Measurements from ENCODE around the gene KCNQ1. TPM values are rescaled to one million over a fixed set of nuclear protein-coding genes. Genes with fewer than 3 reads are reported as not detected.

The KCNQ1 gene
- total and polyA plus RNA-seq, 2 donors (not counting 1 experiment from before 2014, with no cell fraction given) = not detected

DNA sequence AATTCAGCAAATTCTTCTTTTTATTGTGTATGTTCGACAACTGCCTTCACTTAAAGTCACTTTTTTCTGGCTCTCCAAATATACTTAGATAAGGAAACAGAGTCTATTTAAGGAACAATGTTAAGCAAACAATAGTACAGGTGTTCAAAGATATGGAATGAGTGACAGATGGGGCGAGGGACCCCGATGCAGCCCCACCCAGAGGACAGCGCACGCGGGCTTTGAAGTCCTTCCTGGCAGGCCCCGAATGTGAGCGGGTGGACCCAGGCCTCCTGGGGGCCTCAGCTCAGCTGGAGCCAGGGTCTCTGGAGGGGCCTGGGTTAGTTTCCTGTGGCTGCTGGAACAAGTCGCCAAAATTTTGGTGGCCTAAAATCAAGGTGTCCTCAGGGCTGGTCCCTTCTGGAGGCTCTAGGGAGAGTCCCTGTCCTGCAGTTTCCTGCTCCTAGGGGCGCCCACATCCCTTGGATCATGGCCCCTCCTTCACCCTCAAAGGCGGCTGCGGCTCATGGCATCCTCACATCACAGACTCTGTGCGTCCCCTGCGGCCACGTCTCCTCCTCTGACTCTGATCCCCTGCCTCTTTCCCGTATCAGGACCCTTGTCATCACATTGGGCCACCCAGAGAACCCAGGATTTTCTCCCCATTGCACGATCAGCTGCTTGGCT lies 295.6 kb downstream of the KCNQ1 start:
- no peak for DNase-seq (ENCODE audit: low read depth in 2 of 2)
- H3K9me3 ChIP-seq (ENCODE audit: control insufficient read depth, insufficient read depth, low read depth, low read length) = no peaks in the 10 kb centered on the region

DNA sequence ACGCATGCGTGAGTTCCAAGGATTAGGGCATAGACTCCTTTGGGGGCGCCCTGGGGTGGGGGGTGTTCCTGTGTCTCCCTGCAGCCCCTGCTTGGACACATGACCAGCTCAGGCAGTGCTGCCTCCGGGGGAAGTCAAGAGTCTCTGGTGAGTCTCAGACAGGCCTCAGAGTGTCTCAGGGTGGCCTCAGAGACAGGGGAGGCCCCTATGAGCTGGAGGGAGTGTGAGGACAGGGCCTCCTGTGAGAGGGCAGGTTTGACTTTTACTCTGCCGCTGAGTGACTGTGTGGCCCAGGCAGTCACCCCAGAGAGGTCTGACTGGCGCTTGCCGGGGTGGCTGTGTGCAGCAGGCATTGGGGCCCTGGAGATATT lies 296.2 kb downstream of the KCNQ1 start:
- no peaks in the 10 kb centered on the region for H4K20me1 ChIP-seq (ENCODE audit: control insufficient read depth, extremely low read depth, insufficient read depth, low read length)
- TF ChIP-seq EZH2 (IDR thresholded peaks at IDR 0.05; ENCODE audit: low read length, missing control alignments) = no peak
- TF ChIP-seq, protein P1, sequence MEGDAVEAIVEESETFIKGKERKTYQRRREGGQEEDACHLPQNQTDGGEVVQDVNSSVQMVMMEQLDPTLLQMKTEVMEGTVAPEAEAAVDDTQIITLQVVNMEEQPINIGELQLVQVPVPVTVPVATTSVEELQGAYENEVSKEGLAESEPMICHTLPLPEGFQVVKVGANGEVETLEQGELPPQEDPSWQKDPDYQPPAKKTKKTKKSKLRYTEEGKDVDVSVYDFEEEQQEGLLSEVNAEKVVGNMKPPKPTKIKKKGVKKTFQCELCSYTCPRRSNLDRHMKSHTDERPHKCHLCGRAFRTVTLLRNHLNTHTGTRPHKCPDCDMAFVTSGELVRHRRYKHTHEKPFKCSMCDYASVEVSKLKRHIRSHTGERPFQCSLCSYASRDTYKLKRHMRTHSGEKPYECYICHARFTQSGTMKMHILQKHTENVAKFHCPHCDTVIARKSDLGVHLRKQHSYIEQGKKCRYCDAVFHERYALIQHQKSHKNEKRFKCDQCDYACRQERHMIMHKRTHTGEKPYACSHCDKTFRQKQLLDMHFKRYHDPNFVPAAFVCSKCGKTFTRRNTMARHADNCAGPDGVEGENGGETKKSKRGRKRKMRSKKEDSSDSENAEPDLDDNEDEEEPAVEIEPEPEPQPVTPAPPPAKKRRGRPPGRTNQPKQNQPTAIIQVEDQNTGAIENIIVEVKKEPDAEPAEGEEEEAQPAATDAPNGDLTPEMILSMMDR (conservative IDR thresholded peaks at IDR 0.05 in 1 of 2, IDR thresholded peaks at IDR 0.05 in 1 of 2; ENCODE audit: low read depth in 1 of 2, low read length in 2 of 2) = no peak
- no peak for DNase-seq (ENCODE audit: low read depth in 2 of 2)
- H3K9ac ChIP-seq (ENCODE audit: insufficient read depth, low read length) = no peak overlapping the region
- H3K9me3 ChIP-seq (ENCODE audit: control insufficient read depth, insufficient read depth, low read depth, low read length) = no peaks in the 10 kb centered on the region
- no peaks in the 10 kb centered on the region for H3K79me2 ChIP-seq (ENCODE audit: control insufficient read depth, insufficient read depth, low read length)
- H3K4me1 ChIP-seq (ENCODE audit: control insufficient read depth, extremely low read depth, insufficient read depth, low read length) = peaks cover 17% of the 10 kb centered on the region
- no peak overlapping the region for H3K4me2 ChIP-seq (ENCODE audit: extremely low read depth, insufficient read depth, low read length)
- H3K4me3 ChIP-seq (replicated peaks in 1 of 4; ENCODE audit: control extremely low read depth in 1 of 4, insufficient read depth in 1 of 4, low read depth in 3 of 4, low read length in 4 of 4) = no peak overlapping the region
- H3K27ac ChIP-seq (ENCODE audit: insufficient read depth, low read length) = no peak overlapping the region
- no peak overlapping the region for H2AFZ ChIP-seq (ENCODE audit: low read length)
- no peaks in the 10 kb centered on the region for H3K27me3 ChIP-seq (ENCODE audit: control insufficient read depth, insufficient read depth, low read length)
- H3K36me3 ChIP-seq (ENCODE audit: control insufficient read depth, insufficient read depth, low read length) = no peaks in the 10 kb centered on the region

More for the DNA sequence above, 295.6 kb downstream of the KCNQ1 start:
- no peak overlapping the region for H2AFZ ChIP-seq (ENCODE audit: low read length)
- no peaks in the 10 kb centered on the region for H3K27me3 ChIP-seq (ENCODE audit: control insufficient read depth, insufficient read depth, low read length)
- no peak overlapping the region for H3K9ac ChIP-seq (ENCODE audit: insufficient read depth, low read length)
- no peaks in the 10 kb centered on the region for H3K36me3 ChIP-seq (ENCODE audit: control insufficient read depth, insufficient read depth, low read length)
- TF ChIP-seq EZH2 (IDR thresholded peaks at IDR 0.05; ENCODE audit: low read length, missing control alignments) = no peak
- TF ChIP-seq, protein P1 (conservative IDR thresholded peaks at IDR 0.05 in 1 of 2, IDR thresholded peaks at IDR 0.05 in 1 of 2; ENCODE audit: low read depth in 1 of 2, low read length in 2 of 2) = no peak
- H3K4me1 ChIP-seq (ENCODE audit: control insufficient read depth, extremely low read depth, insufficient read depth, low read length) = peaks cover 17% of the 10 kb centered on the region
- no peak overlapping the region for H3K27ac ChIP-seq (ENCODE audit: insufficient read depth, low read length)
- no peaks in the 10 kb centered on the region for H3K79me2 ChIP-seq (ENCODE audit: control insufficient read depth, insufficient read depth, low read length)
- H3K4me3 ChIP-seq (replicated peaks in 1 of 4; ENCODE audit: control extremely low read depth in 1 of 4, insufficient read depth in 1 of 4, low read depth in 3 of 4, low read length in 4 of 4) = no peak overlapping the region
- H4K20me1 ChIP-seq (ENCODE audit: control insufficient read depth, extremely low read depth, insufficient read depth, low read length) = no peaks in the 10 kb centered on the region
- no peak overlapping the region for H3K4me2 ChIP-seq (ENCODE audit: extremely low read depth, insufficient read depth, low read length)

GRCh38 chr11:2741377-2742131 lies 296.7 kb downstream of the KCNQ1 start:
- H3K79me2 ChIP-seq (ENCODE audit: control insufficient read depth, insufficient read depth, low read length) = no peaks in the 10 kb centered on the region
- H4K20me1 ChIP-seq (ENCODE audit: control insufficient read depth, extremely low read depth, insufficient read depth, low read length) = no peaks in the 10 kb centered on the region
- H3K9me3 ChIP-seq (ENCODE audit: control insufficient read depth, insufficient read depth, low read depth, low read length) = no peaks in the 10 kb centered on the region
- no peak overlapping the region for H3K9ac ChIP-seq (ENCODE audit: insufficient read depth, low read length)
- H3K4me3 ChIP-seq (replicated peaks in 1 of 4; ENCODE audit: control extremely low read depth in 1 of 4, insufficient read depth in 1 of 4, low read depth in 3 of 4, low read length in 4 of 4) = peak overlapping the region in 1 of 4 experiments; percentile 1
- H3K4me2 ChIP-seq (ENCODE audit: extremely low read depth, insufficient read depth, low read length) = peak overlapping the region; percentile 54
- no peak overlapping the region for H2AFZ ChIP-seq (ENCODE audit: low read length)
- no peaks in the 10 kb centered on the region for H3K27me3 ChIP-seq (ENCODE audit: control insufficient read depth, insufficient read depth, low read length)
- DNase-seq (ENCODE audit: low read depth in 2 of 2) = peak; percentile 70 to 92
- no peaks in the 10 kb centered on the region for H3K36me3 ChIP-seq (ENCODE audit: control insufficient read depth, insufficient read depth, low read length)
- TF ChIP-seq, protein P1 (conservative IDR thresholded peaks at IDR 0.05 in 1 of 2, IDR thresholded peaks at IDR 0.05 in 1 of 2; ENCODE audit: low read depth in 1 of 2, low read length in 2 of 2) = no peak
- no peak for TF ChIP-seq EZH2 (IDR thresholded peaks at IDR 0.05; ENCODE audit: low read length, missing control alignments)
- peak overlapping the region; percentile 64 for H3K27ac ChIP-seq (ENCODE audit: insufficient read depth, low read length)
- peaks cover 17% of the 10 kb centered on the region for H3K4me1 ChIP-seq (ENCODE audit: control insufficient read depth, extremely low read depth, insufficient read depth, low read length)

Data from fibroblast of lung (primary cell).